IPS-NIHi7 (cell line): ENCODE results near the gene NTM.
"Not testable (repeated sequence)": the region's sequence is repeated elsewhere in the genome, so short reads cannot be mapped to it uniquely, and the experiment has no call there.

Experiments
- DNase-seq: peaks from one replicate; pipeline ENCODE4 v3.0.0; 2012; ENCODE audit warnings: mixed read lengths; ENCODE audit errors: extremely low spot score

Gene NTM

GRCh38 chr11:132069593-132069992 is 699.2 kb downstream of the NTM start:
- not testable (repeated sequence) for DNase-seq

GRCh38 chr11:132070907-132071306 is 700.5 kb downstream of the NTM start:
- not testable (repeated sequence) for DNase-seq

- DNase-seq = no peak
Measured at GRCh38 chr11:132072044-132072857, 701.8 kb downstream of the NTM start.

- no peak for DNase-seq
Measured at GRCh38 chr11:132072858-132073211, 702.4 kb downstream of the NTM start.

GRCh38 chr11:132073787-132074186 is 703.4 kb downstream of the NTM start:
- no peak for DNase-seq

GRCh38 chr11:132075447-132075846 is 705.0 kb downstream of the NTM start:
- DNase-seq = no peak

- DNase-seq = no peak
Measured at GRCh38 chr11:132077416-132077815, 707.0 kb downstream of the NTM start.

- DNase-seq = no peak
Measured at GRCh38 chr11:132078264-132079076, 708.1 kb downstream of the NTM start.

GRCh38 chr11:132080127-132080526 is 709.7 kb downstream of the NTM start:
- DNase-seq = no peak

- no peak for DNase-seq
Measured at GRCh38 chr11:132082566-132082965, 712.2 kb downstream of the NTM start.

GRCh38 chr11:132084433-132084832 is 714.0 kb downstream of the NTM start:
- no peak for DNase-seq

GRCh38 chr11:132087148-132087547 is 716.7 kb downstream of the NTM start:
- DNase-seq = no peak

- no peak for DNase-seq
Measured at GRCh38 chr11:132088551-132088950, 718.1 kb downstream of the NTM start.

- no peak for DNase-seq
Measured at GRCh38 chr11:132093536-132094259, 723.3 kb downstream of the NTM start.

GRCh38 chr11:132094598-132094997 is 724.2 kb downstream of the NTM start:
- DNase-seq = no peak

GRCh38 chr11:132095230-132096131 is 725.1 kb downstream of the NTM start:
- no peak for DNase-seq

- no peak for DNase-seq
Measured at GRCh38 chr11:132096132-132096825, 725.9 kb downstream of the NTM start.

- peak; percentile 65 for DNase-seq
Measured at GRCh38 chr11:132099692-132100091, 729.3 kb downstream of the NTM start.

GRCh38 chr11:132100583-132100982 is 730.2 kb downstream of the NTM start:
- no peak for DNase-seq

- no peak for DNase-seq
Measured at GRCh38 chr11:132101881-132102280, 731.5 kb downstream of the NTM start.

- no peak for DNase-seq
Measured at GRCh38 chr11:132103021-132103420, 732.6 kb downstream of the NTM start.
